Endodermal cell (in vitro differentiated cells): ENCODE data around the gene KCND2. TPM values are rescaled to one million over a fixed set of nuclear protein-coding genes. Genes with fewer than 3 reads are reported as not detected.

Experiments used
- DNase-seq: peaks from one replicate; pipeline ENCODE4 v3.0.0-alpha.2; 2017
- H3K27ac ChIP-seq: 2 replicates; pipeline ENCODE4 v1.5.1; 2013; ENCODE audit warnings: mild to moderate bottlenecking, low read depth, low read length, moderate library complexity
- H3K27me3 ChIP-seq: 2 replicates; pipeline ENCODE4 v1.6.1; 2013; ENCODE audit warnings: mild to moderate bottlenecking, low read length, moderate library complexity; ENCODE audit not compliant: insufficient read depth, control insufficient read depth, poor library complexity, severe bottlenecking
- H3K36me3 ChIP-seq: 2 replicates; pipeline ENCODE4 v1.7.0; 2013; ENCODE audit warnings: mild to moderate bottlenecking, low read length, moderate library complexity; ENCODE audit not compliant: control insufficient read depth, insufficient read depth
- H3K4me1 ChIP-seq: one replicate; pipeline ENCODE4 v1.7.0; 2013; ENCODE audit warnings: low read length; ENCODE audit not compliant: control insufficient read depth, insufficient read depth
- H3K4me3 ChIP-seq: 2 replicates; pipeline ENCODE4 v1.5.1; 2013; ENCODE audit warnings: mild to moderate bottlenecking, low read length, moderate library complexity
- H3K9ac ChIP-seq: 2 replicates; pipeline ENCODE4 v1.6.1; 2013; ENCODE audit warnings: mild to moderate bottlenecking, low read length, moderate library complexity; ENCODE audit not compliant: poor library complexity, severe bottlenecking; ENCODE audit errors: extremely low read depth
- H3K9me3 ChIP-seq: 2 replicates; pipeline ENCODE4 v1.6.1; 2013; ENCODE audit warnings: mild to moderate bottlenecking, low read length, moderate library complexity; ENCODE audit not compliant: control insufficient read depth
- H3K27ac Mint-ChIP-seq: 2 replicates; pipeline ENCODE4 v1.8.0; 2020; ENCODE audit warnings: mixed read lengths
- H3K27me3 Mint-ChIP-seq: 2 replicates; pipeline ENCODE4 v1.8.0; 2021; ENCODE audit warnings: mild to moderate bottlenecking, mixed read lengths; ENCODE audit not compliant: insufficient read depth
- H3K36me3 Mint-ChIP-seq: 2 replicates; pipeline ENCODE4 v1.8.0; 2020; ENCODE audit warnings: low read depth, mixed read lengths
- H3K4me1 Mint-ChIP-seq: 2 replicates; pipeline ENCODE4 v1.8.0; 2020; ENCODE audit warnings: mixed read lengths
- H3K4me3 Mint-ChIP-seq: 2 replicates; pipeline ENCODE4 v1.8.0; 2020; ENCODE audit warnings: mild to moderate bottlenecking, moderate library complexity, mixed read lengths
- H3K9me3 Mint-ChIP-seq: 2 replicates; pipeline ENCODE4 v1.8.0; 2020; ENCODE audit warnings: mild to moderate bottlenecking, mixed read lengths
- CTCF ChIP-seq: fragments of 200-600 bp; sonication (generic); conservative IDR thresholded peaks from 2 replicates; pipeline ENCODE4 v1.5.0; 2021; ENCODE audit warnings: antibody characterized with exemption, mild to moderate bottlenecking
- WGBS, 2 experiments: methylation state at CpG; one replicate each; pipeline versions ENCODE4 v1.1.5 to v1.1.7; 2013; ENCODE audit warnings: missing lambda C conversion rate in 2 of 2, mixed read lengths in 1 of 2; ENCODE audit not compliant: insufficient coverage in 1 of 2, insufficient read length in 1 of 2; 5-methylcytosine and 5-hydroxymethylcytosine counted together
- total RNA-seq, 2 donors: library from RNA; stranded (reverse); fragmentation: NEBNext Ultra II Directional in 1 of 2; extraction: Animal tissue kit (Norgen Biotek cat#: 25700) in 1 of 2; gene quantifications; 2 replicates in 1 of 2; 3 replicates in 1 of 2; pipeline ENCODE4 v1.2.1, GENCODE V29; 2021

The KCND2 gene
- total RNA-seq, 2 donors from 2014 or later: 0.71 to 4.6 TPM

DNA sequence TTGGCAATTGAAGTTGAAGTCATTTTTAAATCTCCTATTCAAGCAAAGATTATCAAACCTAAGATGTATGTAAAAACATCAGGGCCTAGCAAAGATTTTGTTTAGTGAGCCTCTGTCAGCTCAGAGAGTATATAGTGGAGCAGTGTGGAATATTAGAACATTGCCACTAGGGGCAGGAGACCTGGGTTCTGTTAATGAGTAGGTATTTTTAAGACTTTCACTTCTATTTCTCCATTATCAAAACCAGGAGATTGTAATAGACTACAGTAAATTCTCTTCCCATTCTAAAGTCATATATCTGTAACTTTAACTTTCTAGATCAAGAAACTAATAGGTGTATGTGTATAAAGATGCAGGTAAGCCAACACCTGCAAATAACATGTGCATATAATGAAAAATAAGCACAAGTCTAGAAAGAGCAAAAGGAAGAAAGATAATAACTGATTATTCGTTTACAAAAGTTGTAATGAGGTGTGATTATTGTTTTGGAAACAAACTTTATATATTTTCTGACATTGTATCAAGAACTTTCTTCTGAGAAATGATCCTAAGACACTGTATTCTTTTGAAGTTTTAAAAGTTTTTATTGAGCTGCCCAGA lies 64.4 kb downstream of the KCND2 start:
- no peaks in the 10 kb centered on the region for H3K27me3 ChIP-seq
- no peak overlapping the region for H3K9ac ChIP-seq
- H3K4me1 ChIP-seq: no peaks in the 10 kb centered on the region
- H3K4me3 Mint-ChIP-seq: no peak overlapping the region
- WGBS, 2 experiments: 36 to 50% methylated on average over 1 of the region's 1 CpG
- TF ChIP-seq CTCF: peak; percentile 85
- H3K9me3 Mint-ChIP-seq: no peaks in the 10 kb centered on the region
- H3K27ac Mint-ChIP-seq: no peak overlapping the region
- no peaks in the 10 kb centered on the region for H3K36me3 ChIP-seq
- no peak for DNase-seq
- H3K9me3 ChIP-seq: no peaks in the 10 kb centered on the region
- no peak overlapping the region for H3K4me3 ChIP-seq
- no peak overlapping the region for H3K27ac ChIP-seq
- H3K4me1 Mint-ChIP-seq: no peaks in the 10 kb centered on the region
- no peaks in the 10 kb centered on the region for H3K36me3 Mint-ChIP-seq
- no peaks in the 10 kb centered on the region for H3K27me3 Mint-ChIP-seq

DNA sequence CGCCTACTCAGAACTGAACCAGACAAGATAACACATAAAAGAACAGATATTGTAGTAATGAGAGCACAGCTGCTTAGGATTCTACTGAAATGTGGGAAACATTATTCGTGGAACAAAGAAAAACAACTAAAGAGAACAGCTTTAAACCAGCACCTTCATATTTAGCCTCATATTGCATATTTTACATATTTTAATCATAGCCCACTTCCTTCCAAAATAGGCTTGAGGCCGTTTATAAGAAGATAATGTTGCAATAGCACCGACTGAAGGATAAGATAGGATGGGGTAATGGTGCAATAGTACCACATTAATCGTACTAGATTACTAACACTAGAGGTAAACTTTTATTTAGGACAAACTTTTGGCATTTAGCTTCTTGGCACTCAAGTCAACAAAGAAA lies 71.3 kb downstream of the KCND2 start:
- Histone ChIP-seq H3K27me3 (no peaks in the 10 kb centered on the region), H3K27ac (no peak overlapping the region), H3K4me3 (no peak overlapping the region), H3K4me1 (no peaks in the 10 kb centered on the region), H3K36me3 (no peaks in the 10 kb centered on the region), H3K9me3 (no peaks in the 10 kb centered on the region), H3K9ac (no peak overlapping the region)
- no peaks in the 10 kb centered on the region for H3K27me3 Mint-ChIP-seq
- WGBS, 2 experiments: 80 to 89% methylated on average over 1 to 4 of the region's 5 CpGs
- no peak for DNase-seq
- no peak for TF ChIP-seq CTCF
- H3K36me3 Mint-ChIP-seq: no peaks in the 10 kb centered on the region
- H3K27ac Mint-ChIP-seq: no peak overlapping the region
- H3K4me1 Mint-ChIP-seq: no peaks in the 10 kb centered on the region
- H3K4me3 Mint-ChIP-seq: no peak overlapping the region
- H3K9me3 Mint-ChIP-seq: no peaks in the 10 kb centered on the region

GRCh38 chr7:120353171-120353570 lies 80.2 kb downstream of the KCND2 start:
- H3K9me3 ChIP-seq: no peaks in the 10 kb centered on the region
- no peaks in the 10 kb centered on the region for H3K36me3 ChIP-seq
- 96 to 100% methylated on average over 1 to 2 of the region's 3 CpGs for WGBS, 2 experiments
- H3K4me3 Mint-ChIP-seq: no peak overlapping the region
- no peaks in the 10 kb centered on the region for H3K9me3 Mint-ChIP-seq
- no peak overlapping the region for H3K9ac ChIP-seq
- no peak for DNase-seq
- H3K27ac Mint-ChIP-seq: no peak overlapping the region
- H3K4me1 ChIP-seq: no peaks in the 10 kb centered on the region
- H3K27me3 Mint-ChIP-seq: no peaks in the 10 kb centered on the region
- no peak overlapping the region for H3K27ac ChIP-seq
- H3K4me3 ChIP-seq: no peak overlapping the region
- TF ChIP-seq CTCF: no peak
- no peaks in the 10 kb centered on the region for H3K27me3 ChIP-seq
- no peaks in the 10 kb centered on the region for H3K4me1 Mint-ChIP-seq
- H3K36me3 Mint-ChIP-seq: no peaks in the 10 kb centered on the region
